CD14-positive monocyte (primary cell): Measurements from ENCODE around the gene MMRN2. TPM values are rescaled to one million over a fixed set of nuclear protein-coding genes. Genes with fewer than 3 reads are reported as not detected.

Experiments used
- DNase-seq, 3 donors: peaks; one replicate each; pipeline ENCODE4 v3.0.0-alpha.2; 2011 to 2022
- H2AFZ ChIP-seq: 2 replicates; pipeline ENCODE4 v1.6.0; 2012; ENCODE audit warnings: mild to moderate bottlenecking, low read depth, low read length, inconsistent platforms; ENCODE audit not compliant: insufficient read depth, poor library complexity, severe bottlenecking
- H3K27ac ChIP-seq, 2 donors: 1 replicate in 1 of 2; 2 replicates in 1 of 2; pipeline ENCODE4 v1.5.1; 2012 to 2013; ENCODE audit warnings: low read length in 2 of 2, control low read depth in 1 of 2, inconsistent platforms in 1 of 2, low read depth in 1 of 2, mild to moderate bottlenecking in 1 of 2
- H3K27me3 ChIP-seq, 2 donors: one replicate each; pipeline versions ENCODE4 v1.6.0 to v1.6.1; 2011 to 2013; ENCODE audit warnings: low read length in 2 of 2; ENCODE audit not compliant: control insufficient read depth in 2 of 2, insufficient read depth in 2 of 2
- H3K36me3 ChIP-seq, 2 donors: replicated peaks in 1 of 2; 1 replicate in 1 of 2; 2 replicates in 1 of 2; pipeline versions ENCODE4 v1.5.1 to v1.6.1; 2012 to 2013; ENCODE audit warnings: low read length in 2 of 2, control low read depth in 1 of 2, inconsistent platforms in 1 of 2, mild to moderate bottlenecking in 1 of 2; ENCODE audit not compliant: insufficient read depth in 2 of 2, control insufficient read depth in 1 of 2
- H3K4me1 ChIP-seq, 2 donors: 1 replicate in 1 of 2; 2 replicates in 1 of 2; pipeline versions ENCODE4 v1.5.1 to v1.6.1; 2012 to 2013; ENCODE audit warnings: low read length in 2 of 2, control low read depth in 1 of 2, inconsistent platforms in 1 of 2, mild to moderate bottlenecking in 1 of 2, moderate library complexity in 1 of 2; ENCODE audit not compliant: insufficient read depth in 2 of 2, control insufficient read depth in 1 of 2
- H3K4me2 ChIP-seq: replicated peaks from 2 replicates; pipeline ENCODE3; 2012; ENCODE audit warnings: low read length, moderate library complexity, mild to moderate bottlenecking; ENCODE audit not compliant: poor library complexity, severe bottlenecking; ENCODE audit errors: extremely low read depth
- H3K4me3 ChIP-seq, 3 experiments: fragments of 200-600 bp in 1 of 3; sonication (generic) in 1 of 3; replicated peaks in 1 of 3; 1 replicate in 2 of 3; 2 replicates in 1 of 3; pipeline ENCODE4 v1.5.1; 2011 to 2013; ENCODE audit warnings: low read length in 3 of 3, mild to moderate bottlenecking in 3 of 3, control low read depth in 2 of 3, low read depth in 2 of 3, inconsistent platforms in 1 of 3, moderate library complexity in 1 of 3
- H3K79me2 ChIP-seq: 2 replicates; pipeline ENCODE4 v1.6.0; 2012; ENCODE audit warnings: mild to moderate bottlenecking, control low read depth, inconsistent platforms, low read length, moderate library complexity; ENCODE audit not compliant: insufficient read depth
- H3K9ac ChIP-seq: 2 replicates; pipeline ENCODE4 v1.6.0; 2017; ENCODE audit warnings: low read length, mild to moderate bottlenecking; ENCODE audit not compliant: insufficient read depth, poor library complexity, severe bottlenecking
- H3K9me3 ChIP-seq, 2 donors: replicated peaks in 1 of 2; 1 replicate in 1 of 2; 2 replicates in 1 of 2; pipeline versions ENCODE4 v1.5.1 to v1.6.1; 2012 to 2013; ENCODE audit warnings: low read length in 2 of 2, control low read depth in 1 of 2; ENCODE audit not compliant: control insufficient read depth in 1 of 2, insufficient read depth in 1 of 2
- H4K20me1 ChIP-seq: 2 replicates; pipeline ENCODE4 v1.6.0; 2012; ENCODE audit warnings: mild to moderate bottlenecking, low read length, control low read depth, moderate library complexity; ENCODE audit not compliant: insufficient read depth
- H3K27ac Mint-ChIP-seq, 7 donors: one replicate each; pipeline ENCODE4 v1.8.0; 2020; ENCODE audit warnings: mild to moderate bottlenecking in 7 of 7, mixed read lengths in 7 of 7, moderate library complexity in 6 of 7, inconsistent platforms in 2 of 7
- H3K27me3 Mint-ChIP-seq, 3 donors: one replicate each; pipeline ENCODE4 v1.8.0; 2021 to 2022; ENCODE audit warnings: low read depth in 3 of 3, mild to moderate bottlenecking in 3 of 3, mixed read lengths in 3 of 3, moderate library complexity in 3 of 3, inconsistent platforms in 1 of 3
- H3K36me3 Mint-ChIP-seq, 2 donors: one replicate each; pipeline ENCODE4 v1.8.0; 2020; ENCODE audit warnings: mixed read lengths in 2 of 2, inconsistent platforms in 1 of 2, mild to moderate bottlenecking in 1 of 2
- H3K4me1 Mint-ChIP-seq: one replicate; pipeline ENCODE4 v1.8.0; 2020; ENCODE audit warnings: mild to moderate bottlenecking, mixed read lengths
- H3K4me3 Mint-ChIP-seq, 2 donors: one replicate each; pipeline ENCODE4 v1.8.0; 2020; ENCODE audit warnings: mild to moderate bottlenecking in 2 of 2, mixed read lengths in 2 of 2, moderate library complexity in 1 of 2
- H3K9me3 Mint-ChIP-seq, 7 donors: one replicate each; pipeline ENCODE4 v1.8.0; 2020 to 2022; ENCODE audit warnings: mixed read lengths in 7 of 7, mild to moderate bottlenecking in 6 of 7, moderate library complexity in 6 of 7, inconsistent platforms in 2 of 7
- WGBS: methylation state at CpG from one replicate; pipeline ENCODE4 v1.1.5; 2013; ENCODE audit warnings: missing lambda C conversion rate; ENCODE audit not compliant: insufficient coverage; 5-methylcytosine and 5-hydroxymethylcytosine counted together
- intact Hi-C, 2 donors: fragments of 100-400 bp; cut with micrococcal nuclease; formaldehyde crosslinking; loops; one replicate each; pipeline versions ENCODE4 v1.15.0 to v1.15.1; 2023
- polyA plus RNA-seq, 3 donors: library from polyadenylated mRNA; depleted of rRNA in 1 of 3; unstranded in 2 of 3; stranded (reverse) in 1 of 3; fragments of 300-500 nt in 2 of 3; fragments of >200 nt in 1 of 3; fragmentation: Illumina TruSeq in 2 of 3; gene quantifications; 1 replicate in 2 of 3; 2 replicates in 1 of 3; pipeline ENCODE4 v1.2.3, GENCODE V29; 2012 to 2021
- TF ChIP-seq, protein P1 (sequence below): fragments of 200-600 bp; IDR thresholded peaks from one replicate; pipeline ENCODE4 v1.8.0; 2022; ENCODE audit warnings: antibody characterized with exemption, mild to moderate bottlenecking

Gene MMRN2
- polyA plus RNA-seq, 3 donors = 0.07 to 1.8 TPM; not detected in 1

DNA sequence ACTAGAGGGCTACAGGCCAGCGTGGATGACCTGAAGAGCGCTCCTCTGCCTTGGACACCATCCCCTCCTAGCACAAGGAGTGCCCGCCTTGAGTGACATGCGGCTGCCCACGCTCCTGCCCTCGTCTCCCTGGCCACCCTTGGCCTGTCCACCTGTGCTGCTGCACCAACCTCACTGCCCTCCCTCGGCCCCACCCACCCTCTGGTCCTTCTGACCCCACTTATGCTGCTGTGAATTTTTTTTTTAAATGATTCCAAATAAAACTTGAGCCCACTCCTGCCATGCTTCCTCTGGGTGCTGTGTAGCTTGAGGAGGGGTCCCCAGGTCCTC is 5.5 kb upstream of the MMRN2 start:
- H3K27ac Mint-ChIP-seq = no peak overlapping the region
- no peak overlapping the region for H3K9ac ChIP-seq
- H3K4me3 ChIP-seq = no peak overlapping the region
- no peak overlapping the region for H3K4me2 ChIP-seq
- peaks cover 14 to 36% (median 22%) of the 10 kb centered on the region in 3 donors for H3K27me3 Mint-ChIP-seq
- H3K4me3 Mint-ChIP-seq = no peak overlapping the region
- H3K4me1 Mint-ChIP-seq = peaks cover 30% of the 10 kb centered on the region
- no peaks in the 10 kb centered on the region for H4K20me1 ChIP-seq
- peaks cover 0 to 1% (median 0%) of the 10 kb centered on the region in 7 donors for H3K9me3 Mint-ChIP-seq
- H3K27me3 ChIP-seq = peaks cover 4 to 9% of the 10 kb centered on the region in 2 donors
- no peaks in the 10 kb centered on the region for H3K79me2 ChIP-seq
- H3K9me3 ChIP-seq = no peaks in the 10 kb centered on the region
- no peak for DNase-seq
- no peak overlapping the region for H3K27ac ChIP-seq
- no peak overlapping the region for H2AFZ ChIP-seq
- TF ChIP-seq, protein P1, sequence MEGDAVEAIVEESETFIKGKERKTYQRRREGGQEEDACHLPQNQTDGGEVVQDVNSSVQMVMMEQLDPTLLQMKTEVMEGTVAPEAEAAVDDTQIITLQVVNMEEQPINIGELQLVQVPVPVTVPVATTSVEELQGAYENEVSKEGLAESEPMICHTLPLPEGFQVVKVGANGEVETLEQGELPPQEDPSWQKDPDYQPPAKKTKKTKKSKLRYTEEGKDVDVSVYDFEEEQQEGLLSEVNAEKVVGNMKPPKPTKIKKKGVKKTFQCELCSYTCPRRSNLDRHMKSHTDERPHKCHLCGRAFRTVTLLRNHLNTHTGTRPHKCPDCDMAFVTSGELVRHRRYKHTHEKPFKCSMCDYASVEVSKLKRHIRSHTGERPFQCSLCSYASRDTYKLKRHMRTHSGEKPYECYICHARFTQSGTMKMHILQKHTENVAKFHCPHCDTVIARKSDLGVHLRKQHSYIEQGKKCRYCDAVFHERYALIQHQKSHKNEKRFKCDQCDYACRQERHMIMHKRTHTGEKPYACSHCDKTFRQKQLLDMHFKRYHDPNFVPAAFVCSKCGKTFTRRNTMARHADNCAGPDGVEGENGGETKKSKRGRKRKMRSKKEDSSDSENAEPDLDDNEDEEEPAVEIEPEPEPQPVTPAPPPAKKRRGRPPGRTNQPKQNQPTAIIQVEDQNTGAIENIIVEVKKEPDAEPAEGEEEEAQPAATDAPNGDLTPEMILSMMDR = no peak
- peaks cover 0 to 2% of the 10 kb centered on the region in 2 donors for H3K36me3 Mint-ChIP-seq
- WGBS = 100% methylated on average over 2 of the region's 7 CpGs
- H3K4me1 ChIP-seq = peaks cover 34 to 41% of the 10 kb centered on the region in 2 donors
- intact Hi-C loops = no loop called here
- no peaks in the 10 kb centered on the region for H3K36me3 ChIP-seq

- peaks cover 8 to 30% (median 18%) of the 10 kb centered on the region in 3 donors for H3K27me3 Mint-ChIP-seq
- peaks cover 36% of the 10 kb centered on the region for H3K4me1 Mint-ChIP-seq
Measured at GRCh38 chr10:86962136-86962980, 4.9 kb upstream of the MMRN2 start.

More at GRCh38 chr10:86962136-86962980, 4.9 kb upstream of the MMRN2 start:
- no peaks in the 10 kb centered on the region for H4K20me1 ChIP-seq
- no peaks in the 10 kb centered on the region for H3K36me3 ChIP-seq
- TF ChIP-seq, protein P1 = no peak
- H3K9me3 ChIP-seq = no peaks in the 10 kb centered on the region
- WGBS = no CpG with 5 or more reads among the region's 7 CpGs
- H2AFZ ChIP-seq = no peak overlapping the region
- H3K4me3 ChIP-seq = no peak overlapping the region
- H3K4me2 ChIP-seq = no peak overlapping the region
- Mint-ChIP-seq H3K4me3 (no peak overlapping the region), H3K27ac (no peak overlapping the region), H3K9me3 (peaks cover 0 to under 1% (median 0%) of the 10 kb centered on the region in 7 donors), H3K36me3 (no peaks in the 10 kb centered on the region)
- peaks cover 0 to 4% of the 10 kb centered on the region in 2 donors for H3K27me3 ChIP-seq
- DNase-seq = no peak
- peak overlapping the region; percentile 8 for H3K9ac ChIP-seq
- no peaks in the 10 kb centered on the region for H3K79me2 ChIP-seq
- no peak overlapping the region for H3K27ac ChIP-seq
- intact Hi-C loops = no loop called here
- H3K4me1 ChIP-seq = peaks cover 39 to 47% of the 10 kb centered on the region in 2 donors
